T1000 (cell line): ENCODE data around the gene C22orf15.

ENCODE experiments used
- DNase-seq: peaks from one replicate; lab custom pipeline; 2025; ENCODE audit warnings: mixed read lengths; lab: John Stamatoyannopoulos, UW

The C22orf15 gene

GRCh38 chr22:23789121-23789520 is 26.3 kb downstream of the C22orf15 start:
- DNase-seq: no peak

DNA sequence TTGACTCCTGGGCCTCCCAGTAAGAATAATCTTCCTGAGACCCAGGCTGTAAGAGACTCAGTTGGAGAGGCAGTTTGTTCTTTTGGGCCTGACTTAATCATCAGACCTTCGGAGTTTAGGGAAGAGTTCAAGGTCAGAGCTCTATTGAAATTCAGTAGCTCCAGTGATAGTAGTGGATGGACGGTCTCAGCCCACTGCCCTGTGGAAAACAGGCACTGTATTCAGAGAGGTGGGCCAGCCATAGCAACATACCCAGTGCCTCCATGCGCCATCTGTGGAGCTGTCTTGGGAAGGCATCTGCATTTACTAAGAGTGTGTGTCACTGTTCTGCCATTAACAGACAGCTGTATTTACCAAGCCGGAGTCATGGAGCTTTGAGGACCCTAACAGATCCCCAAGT is 26.8 kb downstream of the C22orf15 start:
- DNase-seq: no peak

- DNase-seq: no peak
Measured at GRCh38 chr22:23790819-23791737, 28.3 kb downstream of the C22orf15 start.

DNA sequence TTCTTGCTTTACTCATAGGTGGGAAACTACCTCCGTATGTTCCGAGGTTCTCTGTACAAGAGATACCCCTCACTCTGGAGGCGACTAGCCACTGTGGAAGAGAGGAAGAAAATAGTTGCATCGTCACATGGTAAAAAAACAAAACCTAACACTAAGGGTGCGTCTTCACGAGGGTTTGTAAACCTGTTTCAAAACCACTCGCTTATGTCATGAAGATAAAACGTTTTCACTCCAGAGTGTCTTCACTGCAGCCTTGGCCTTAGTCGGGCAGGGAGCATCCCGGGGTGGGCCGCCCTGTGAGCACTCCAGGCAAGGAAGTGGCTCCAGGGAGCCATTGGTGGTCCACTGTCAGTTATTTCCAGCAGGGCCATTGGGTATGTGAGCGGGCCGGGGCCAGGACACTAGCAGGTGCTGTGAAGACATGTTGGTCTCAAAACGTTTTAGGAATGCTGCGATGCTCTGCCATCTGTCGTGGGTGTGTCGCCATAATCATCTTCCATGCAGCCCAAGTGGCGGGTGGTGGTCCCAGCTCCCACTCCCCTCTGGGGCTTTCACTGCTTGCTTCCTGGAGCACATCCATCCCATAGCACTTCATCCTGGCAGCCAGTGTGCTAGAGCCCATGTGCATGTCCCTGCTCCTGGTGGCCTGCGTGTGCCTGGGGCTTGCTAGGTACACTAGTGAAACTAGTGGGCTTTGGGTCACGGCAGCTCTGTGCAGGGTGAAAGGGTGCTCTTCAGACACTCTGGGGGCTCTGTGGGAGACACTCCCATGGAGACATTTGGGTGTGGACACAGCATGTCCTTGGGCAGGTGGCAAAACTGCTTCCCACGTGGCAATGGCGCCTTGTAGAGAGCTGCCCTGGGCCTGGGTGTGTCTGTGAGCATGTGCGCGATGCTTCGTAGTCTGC is 29.2 kb downstream of the C22orf15 start:
- no peak for DNase-seq

DNA sequence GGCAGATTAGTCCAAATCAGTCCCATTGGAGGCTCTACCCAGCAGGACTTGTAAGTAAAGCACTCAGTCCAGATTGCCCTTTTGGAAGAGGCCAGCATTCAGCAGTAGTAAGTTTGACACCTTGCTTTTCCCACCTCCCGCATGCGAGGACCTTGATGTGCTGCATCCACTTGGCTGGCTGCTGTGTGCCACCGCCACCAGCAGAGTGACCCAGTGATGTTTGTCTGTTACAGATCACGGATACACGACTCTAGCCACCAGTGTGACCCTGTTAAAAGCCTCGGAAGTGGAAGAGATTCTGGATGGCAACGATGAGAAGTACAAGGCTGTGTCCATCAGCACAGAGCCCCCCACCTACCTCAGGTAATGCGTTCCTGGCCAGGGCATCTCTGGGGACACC is 30.5 kb downstream of the C22orf15 start:
- DNase-seq: no peak

DNA sequence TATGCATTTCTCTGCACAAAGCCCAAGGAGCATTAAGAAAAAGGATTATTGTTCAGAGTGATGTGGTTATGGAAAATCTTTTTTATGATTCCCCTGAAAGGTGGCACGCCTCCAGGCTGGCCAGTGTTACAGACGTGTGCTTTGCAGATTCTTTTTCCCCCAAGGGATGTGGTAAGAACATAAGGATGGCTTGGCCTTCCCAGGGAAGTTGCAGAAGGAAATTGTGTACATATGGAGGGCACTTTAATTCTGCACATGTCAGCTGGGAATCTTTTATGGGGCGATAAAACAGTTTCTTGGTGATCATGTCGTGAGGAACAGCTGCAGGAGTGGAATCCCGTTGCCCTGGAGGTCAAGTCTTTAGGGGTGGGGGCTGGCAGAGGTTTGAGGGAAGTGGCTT is 33.7 kb downstream of the C22orf15 start:
- no peak for DNase-seq

- DNase-seq: no peak
Measured at GRCh38 chr22:23800297-23801237, 37.8 kb downstream of the C22orf15 start.

DNA sequence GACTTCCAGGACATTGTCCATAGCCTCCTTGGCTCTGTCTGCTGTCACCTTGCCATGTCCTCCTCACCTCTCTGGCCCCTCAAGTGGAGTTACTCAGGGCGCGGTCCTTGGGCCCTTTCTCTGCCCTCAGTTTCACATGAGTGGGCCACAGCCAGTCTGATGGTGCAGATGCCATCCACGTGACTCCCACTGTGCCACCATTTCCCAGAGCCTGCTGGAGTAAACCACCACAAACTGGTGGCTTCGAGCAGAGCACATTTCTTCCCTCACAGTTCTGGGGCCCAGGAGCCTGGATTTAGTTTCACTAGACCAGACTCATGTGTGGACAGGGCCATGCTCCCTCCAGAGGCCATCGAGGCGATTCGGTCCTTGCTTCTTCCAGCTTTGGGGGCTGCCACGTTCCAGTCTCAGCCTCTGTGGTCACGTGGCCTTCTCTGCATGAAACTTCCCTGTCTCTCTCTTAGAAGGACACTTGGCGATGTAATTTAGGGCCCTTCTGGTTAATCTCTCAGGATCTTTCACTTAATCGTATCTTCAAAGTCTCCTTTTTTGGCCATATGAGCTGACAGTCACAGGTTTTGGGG is 38.5 kb downstream of the C22orf15 start:
- no peak for DNase-seq

DNA sequence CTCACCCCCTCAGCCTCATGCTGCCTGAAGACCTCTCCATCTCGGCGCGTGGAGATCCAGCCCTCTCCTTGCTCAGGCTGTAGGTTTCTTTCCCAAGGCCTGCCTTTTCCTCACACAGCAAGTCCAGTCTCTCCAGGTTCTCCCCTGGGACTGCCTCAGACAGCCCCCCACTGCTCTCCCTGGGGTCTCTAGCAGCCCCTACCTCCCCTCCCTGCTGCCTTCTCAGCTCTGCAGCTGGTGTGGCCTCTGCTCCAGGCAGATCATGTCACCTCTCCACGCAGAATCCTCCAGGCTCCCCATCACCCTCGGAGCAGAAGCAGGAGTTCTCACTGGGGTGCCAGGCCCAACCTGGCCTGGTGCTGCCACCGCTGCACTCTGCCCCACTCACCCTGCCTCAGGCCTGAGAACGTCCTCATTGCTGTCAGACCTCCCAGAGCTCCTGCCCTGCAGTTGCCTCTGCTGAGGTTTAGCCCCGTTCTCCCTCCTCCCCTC is 39.1 kb downstream of the C22orf15 start:
- no peak for DNase-seq

DNA sequence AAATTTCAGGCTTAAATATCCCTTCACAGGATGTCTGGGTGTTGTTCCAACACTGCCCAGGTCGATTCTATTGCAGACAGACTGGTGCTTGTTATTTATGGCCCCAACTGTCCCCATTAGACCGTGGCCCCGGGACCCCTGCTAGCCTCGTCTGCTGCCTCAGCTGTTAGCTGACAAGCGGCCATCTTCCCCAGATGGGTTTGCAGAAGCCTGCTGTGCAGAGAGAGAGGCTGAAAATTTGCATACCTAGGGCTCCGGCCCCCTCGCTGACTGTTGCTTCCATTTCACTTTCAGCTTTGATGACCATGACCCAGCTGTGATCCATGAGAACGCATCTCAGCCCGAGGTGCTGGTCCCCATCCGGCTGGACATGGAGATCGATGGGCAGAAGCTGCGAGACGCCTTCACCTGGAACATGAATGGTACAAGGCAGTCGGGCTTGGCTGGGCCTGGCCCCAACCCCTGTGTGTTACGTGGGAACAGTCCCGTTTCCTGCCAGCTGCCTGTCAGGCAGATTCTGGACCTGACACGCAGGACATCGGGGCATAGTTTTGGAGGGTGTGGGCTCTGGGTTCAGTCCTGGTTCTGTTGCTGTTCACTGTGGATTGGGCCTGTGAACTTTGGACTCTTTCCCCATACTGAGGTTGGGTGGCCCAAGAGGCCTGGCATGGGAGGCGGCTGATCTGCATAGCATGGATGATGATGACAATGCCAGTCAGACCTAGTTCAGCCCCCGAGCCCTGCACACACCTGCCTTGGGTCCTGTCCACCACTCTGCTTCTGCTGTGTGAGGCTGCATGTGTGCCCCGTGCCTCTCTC is 40.4 kb downstream of the C22orf15 start:
- no peak for DNase-seq

DNA sequence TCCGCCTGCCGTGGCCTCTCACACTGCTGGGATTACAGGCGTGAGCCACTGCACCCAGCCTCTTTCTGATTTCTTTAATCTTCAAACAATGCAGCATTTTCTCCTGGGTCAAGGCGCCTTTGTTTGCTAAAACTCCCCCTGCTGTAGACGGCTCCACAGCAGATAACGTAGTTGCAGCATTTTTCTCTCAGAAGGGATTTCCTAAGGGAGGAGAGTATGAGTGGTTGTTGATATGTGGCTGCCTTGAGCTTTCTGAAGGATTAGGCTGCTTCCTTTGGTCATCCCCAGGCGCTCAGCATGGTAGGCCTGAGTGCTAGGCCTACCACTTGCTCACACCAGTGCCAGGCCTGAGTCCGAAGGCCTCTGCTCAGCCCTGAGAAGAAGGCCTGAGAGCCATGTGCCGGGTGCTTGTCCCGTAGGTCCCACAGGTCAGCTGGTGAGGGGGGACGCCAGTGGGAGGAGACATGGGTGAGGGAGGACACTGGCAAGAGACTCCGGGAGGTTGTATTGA is 42.0 kb downstream of the C22orf15 start:
- DNase-seq: no peak

- DNase-seq: no peak
Measured at GRCh38 chr22:23806837-23807236, 44.0 kb downstream of the C22orf15 start.

- DNase-seq: no peak
Measured at GRCh38 chr22:23812378-23812777, 49.6 kb downstream of the C22orf15 start.
